OCI-LY7 (cell line): ENCODE measurements around the gene C6orf141. TPM values are rescaled to one million over a fixed set of nuclear protein-coding genes. Genes with fewer than 3 reads are reported as not detected.

Source experiments
- BruUV-seq: library from RNA; stranded (reverse); fragments of 400-500 nt; replicated peaks from 2 replicates; lab custom pipeline; 2021; lab: Mats Ljungman, UMichigan
- CTCF ChIA-PET: fragments of 300-600 bp; sonication (Branson Sonifier 250); formaldehyde crosslinking; loops from one replicate; lab custom pipeline; 2022; ENCODE audit warnings: antibody characterized with exemption; ENCODE audit not compliant: unreplicated experiment; lab: Charles Lee
- POLR2A ChIA-PET: fragments of 300-600 bp; sonication (Branson Sonifier 250); formaldehyde crosslinking; loops from one replicate; lab custom pipeline; 2022; ENCODE audit warnings: antibody characterized with exemption; lab: Charles Lee
- DNase-seq: peaks from one replicate; pipeline ENCODE4 v3.0.0-alpha.2; 2015; ENCODE audit warnings: low spot score
- H2AFZ ChIP-seq: fragments of 200-600 bp; sonication (generic), shearing (Covaris generic); 2 replicates; pipeline ENCODE4 v1.6.1; 2014; ENCODE audit warnings: mild to moderate bottlenecking, antibody characterized with exemption, low read length, moderate library complexity
- H3K27ac ChIP-seq: fragments of 200-600 bp; sonication (generic); 2 replicates; pipeline ENCODE4 v1.5.1; 2014; ENCODE audit warnings: mixed run types, low read depth, mild to moderate bottlenecking, moderate library complexity, low read length, inconsistent platforms; ENCODE audit not compliant: poor library complexity, severe bottlenecking
- H3K36me3 ChIP-seq: fragments of 200-600 bp; sonication (generic); 2 replicates; pipeline ENCODE4 v1.6.1; 2014; ENCODE audit warnings: mild to moderate bottlenecking, antibody characterized with exemption, low read length, moderate library complexity, mixed read lengths; ENCODE audit not compliant: insufficient read depth
- H3K4me1 ChIP-seq: fragments of 200-600 bp; sonication (generic); 2 replicates; pipeline ENCODE4 v1.5.1; 2014; ENCODE audit warnings: mild to moderate bottlenecking, low read length; ENCODE audit not compliant: insufficient read depth, poor library complexity, severe bottlenecking
- H3K4me2 ChIP-seq: fragments of 200-600 bp; sonication (generic); 2 replicates; pipeline ENCODE4 v1.6.1; 2014; ENCODE audit warnings: mild to moderate bottlenecking, low read length
- H3K4me3 ChIP-seq: fragments of 200-600 bp; sonication (generic); 2 replicates; pipeline ENCODE4 v1.5.1; 2014; ENCODE audit warnings: mild to moderate bottlenecking, low read depth, low read length; ENCODE audit not compliant: poor library complexity, severe bottlenecking
- H3K79me2 ChIP-seq: fragments of 200-600 bp; sonication (generic); 2 replicates; pipeline ENCODE4 v1.6.1; 2016; ENCODE audit warnings: low read depth, mild to moderate bottlenecking, low read length, moderate library complexity, mixed read lengths; ENCODE audit not compliant: insufficient read depth
- H3K9me2 ChIP-seq: fragments of 200-600 bp; sonication (generic); 2 replicates; pipeline ENCODE4 v1.6.1; 2016; ENCODE audit warnings: mild to moderate bottlenecking, low read length, mixed read lengths; ENCODE audit not compliant: insufficient read depth
- H3K9me3 ChIP-seq: fragments of 200-600 bp; sonication (generic); 2 replicates; pipeline ENCODE4 v1.6.1; 2014; ENCODE audit warnings: mild to moderate bottlenecking, mixed run types, low read length, mixed read lengths
- H4K20me1 ChIP-seq: fragments of 200-600 bp; sonication (generic); 2 replicates; pipeline ENCODE4 v1.6.1; 2014; ENCODE audit warnings: mild to moderate bottlenecking, antibody characterized with exemption, low read length, moderate library complexity, mixed read lengths; ENCODE audit not compliant: insufficient read depth
- CTCF ChIP-seq: fragments of 200-600 bp; sonication (generic); conservative IDR thresholded peaks from 2 replicates; pipeline ENCODE4 v1.5.1; 2014; ENCODE audit warnings: mild to moderate bottlenecking, antibody characterized with exemption, low read length, moderate library complexity, mixed read lengths
- EZH2phosphoT487 ChIP-seq: fragments of 200-600 bp; sonication (generic); IDR thresholded peaks from 2 replicates; pipeline ENCODE4 v1.6.1; 2018; ENCODE audit warnings: low read depth, borderline replicate concordance, mild to moderate bottlenecking, mixed run types, antibody characterized with exemption, low read length, moderate library complexity, mixed read lengths
- intact Hi-C: fragments of 100-400 bp; cut with micrococcal nuclease; formaldehyde crosslinking; loops from one replicate; pipeline ENCODE4 v1.10.0; 2022; ENCODE audit not compliant: unreplicated experiment
- total RNA-seq, 2 experiments: library from RNA; depleted of rRNA in 1 of 2; stranded (reverse); fragments of >200 nt in 1 of 2; shearing (Covaris generic) in 1 of 2; gene quantifications; 2 replicates each; pipeline ENCODE4 v1.2.3, GENCODE V29; 2014 to 2022

C6orf141 gene
- total RNA-seq, 2 experiments from 2014 or later = not detected

GRCh38 chr6:49563006-49563886 lies 12.8 kb downstream of the C6orf141 start:
- Histone ChIP-seq H4K20me1 (no peaks in the 10 kb centered on the region), H2AFZ (no peak overlapping the region), H3K9me3 (no peaks in the 10 kb centered on the region), H3K4me2 (no peak overlapping the region), H3K4me3 (no peak overlapping the region), H3K27ac (no peak overlapping the region), H3K9me2 (no peaks in the 10 kb centered on the region), H3K4me1 (no peaks in the 10 kb centered on the region), H3K79me2 (no peaks in the 10 kb centered on the region), H3K36me3 (no peaks in the 10 kb centered on the region)
- ChIA-PET CTCF (no interaction called here), POLR2A (interaction anchor here (0.7 kb wide), 2 partner anchors 102 to 1596 kb away, joined by 3 read pairs; no protein-coding TSS in a partner anchor)
- BruUV-seq = no TSS peak
- DNase-seq = no peak
- TF ChIP-seq CTCF = no peak
- intact Hi-C loops = no loop called here

- no peak overlapping the region for H3K4me2 ChIP-seq
- no peak for DNase-seq
- H3K79me2 ChIP-seq = no peaks in the 10 kb centered on the region
- H3K9me2 ChIP-seq = no peaks in the 10 kb centered on the region
- H3K36me3 ChIP-seq = no peaks in the 10 kb centered on the region
- H2AFZ ChIP-seq = no peak overlapping the region
- H3K9me3 ChIP-seq = no peaks in the 10 kb centered on the region
- ChIA-PET CTCF (no interaction called here), POLR2A (no interaction called here)
- H3K4me1 ChIP-seq = no peaks in the 10 kb centered on the region
- intact Hi-C loops = no loop called here
- no peak overlapping the region for H3K4me3 ChIP-seq
- no peak overlapping the region for H3K27ac ChIP-seq
- no TSS peak for BruUV-seq
- no peak for TF ChIP-seq EZH2phosphoT487
- TF ChIP-seq CTCF = no peak
- no peaks in the 10 kb centered on the region for H4K20me1 ChIP-seq
Measured at GRCh38 chr6:49564552-49564951, 14.1 kb downstream of the C6orf141 start.

- DNase-seq = no peak
- H3K27ac ChIP-seq = no peak overlapping the region
- no peak overlapping the region for H3K4me2 ChIP-seq
- H3K79me2 ChIP-seq = no peaks in the 10 kb centered on the region
- TF ChIP-seq EZH2phosphoT487 (no peak), CTCF (no peak)
- H3K9me2 ChIP-seq = no peaks in the 10 kb centered on the region
- no peaks in the 10 kb centered on the region for H3K4me1 ChIP-seq
- H3K36me3 ChIP-seq = no peaks in the 10 kb centered on the region
- ChIA-PET CTCF (no interaction called here), POLR2A (no interaction called here)
- H3K4me3 ChIP-seq = no peak overlapping the region
- no peak overlapping the region for H2AFZ ChIP-seq
- no peaks in the 10 kb centered on the region for H4K20me1 ChIP-seq
- intact Hi-C loops = no loop called here
- no peaks in the 10 kb centered on the region for H3K9me3 ChIP-seq
- no TSS peak for BruUV-seq
Measured at GRCh38 chr6:49565261-49565660, 14.8 kb downstream of the C6orf141 start.
